HG03095 (cell line): ENCODE data around the gene TRIM25.
A peak's percentile ranks its signal among the peaks of the same experiment; 100 is the strongest.

Experiments
- ATAC-seq: cut with Tn5 transposase; IDR thresholded peaks from one replicate; pipeline ENCODE4 v1.9.1; 2021; ENCODE audit warnings: moderate library complexity; ENCODE audit not compliant: unreplicated experiment

The TRIM25 gene

DNA sequence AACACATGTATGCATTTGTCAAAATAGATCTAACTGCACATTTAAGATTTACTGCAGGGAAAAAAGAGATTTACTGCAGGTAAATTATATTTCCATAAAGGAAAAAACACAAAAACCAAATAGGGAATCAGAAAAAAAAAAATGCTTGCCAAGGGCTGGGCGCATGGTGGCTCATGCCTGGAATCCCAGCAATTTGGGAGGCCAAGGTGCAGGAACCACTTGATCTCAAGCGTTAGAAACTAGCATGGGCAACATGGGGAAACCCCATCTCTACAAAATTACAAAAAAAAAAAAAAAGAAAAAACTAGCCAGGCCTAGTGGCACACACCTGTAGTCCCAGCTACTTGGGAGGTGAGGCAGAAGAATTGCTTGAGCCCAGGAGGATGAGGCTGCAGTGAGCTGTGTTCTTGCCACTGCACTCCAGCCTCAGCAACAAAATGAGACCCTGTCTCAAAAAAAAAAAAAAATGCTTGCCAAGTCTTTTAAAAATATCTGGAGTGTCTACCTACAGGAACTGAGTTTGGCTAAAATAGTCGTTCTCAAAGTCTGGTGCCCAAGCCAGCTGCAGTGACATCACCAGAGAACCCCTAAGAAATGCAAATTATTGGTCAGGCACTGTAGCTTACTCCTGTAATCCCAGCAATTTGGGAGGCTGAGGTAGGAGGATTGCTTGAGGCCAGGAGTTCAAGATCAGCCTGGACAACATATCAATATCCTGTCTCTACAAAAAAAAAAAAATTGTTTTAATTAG is 17.5 kb downstream of the TRIM25 start:
- ATAC-seq = no peak

DNA sequence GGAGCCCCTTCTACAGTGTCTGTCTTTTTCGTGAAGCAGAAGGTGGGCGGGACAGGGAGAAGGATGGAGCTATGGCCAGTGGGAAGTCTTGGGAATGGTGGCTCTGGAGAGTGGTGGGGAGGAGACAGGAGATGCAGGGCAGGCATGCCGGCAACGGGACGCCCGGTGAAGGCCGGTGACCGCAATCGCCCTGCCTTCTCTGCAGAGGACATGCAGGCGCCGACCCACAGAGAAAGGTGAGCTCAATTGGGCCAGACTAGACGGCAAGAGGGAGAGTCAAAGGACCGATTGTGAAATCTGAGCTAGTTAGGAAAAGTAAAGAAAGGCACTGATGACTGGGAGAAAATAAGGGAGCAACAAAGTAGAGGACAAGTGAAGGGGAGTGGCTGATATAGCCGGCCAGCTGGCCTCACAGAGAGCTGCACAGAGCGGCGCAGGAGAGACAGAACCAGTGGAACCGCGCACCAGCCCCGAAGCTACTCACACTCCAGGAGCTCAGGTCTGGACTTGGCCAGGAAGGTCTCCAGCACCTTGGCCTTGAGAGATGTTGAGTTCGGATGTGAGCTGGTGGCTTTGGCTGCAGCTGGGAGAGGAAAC is 18.9 kb downstream of the TRIM25 start:
- ATAC-seq = no peak

DNA sequence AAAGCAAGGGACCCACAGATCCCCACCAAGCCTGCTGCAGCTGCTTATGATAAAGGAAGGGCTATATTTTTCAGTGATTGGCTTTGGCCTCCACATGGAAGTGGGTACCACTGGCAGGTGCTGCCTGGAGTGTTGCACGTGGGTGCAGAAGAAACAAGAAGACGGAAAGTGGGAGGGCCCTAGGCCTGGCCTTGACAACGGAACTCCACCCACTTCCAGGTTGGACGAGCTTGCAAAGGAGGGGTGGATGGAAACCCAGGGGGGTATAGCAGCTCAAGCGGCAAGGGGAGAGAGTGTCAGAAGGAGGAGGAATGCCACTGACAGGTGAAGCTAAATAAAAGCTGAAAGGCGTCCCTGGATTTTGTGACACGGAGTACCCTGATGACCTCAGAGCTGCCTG is 20.3 kb downstream of the TRIM25 start:
- ATAC-seq = no peak

DNA sequence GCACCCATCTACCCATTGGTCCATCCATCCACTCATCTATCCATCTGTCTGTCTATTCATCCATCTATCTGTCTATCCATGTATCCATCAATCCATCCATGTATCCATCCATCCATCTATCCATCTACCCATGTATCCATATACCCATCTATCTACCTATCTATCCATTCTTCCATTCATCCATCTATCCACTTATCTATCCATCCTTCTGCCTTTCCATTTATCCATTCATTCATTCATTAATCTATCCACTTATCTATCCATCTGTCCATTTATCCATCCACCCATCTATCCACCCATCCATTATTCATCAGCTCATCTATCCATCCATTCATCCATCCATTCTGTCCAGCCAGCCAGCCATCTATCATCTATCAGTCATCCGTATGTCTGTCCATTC is 21.5 kb downstream of the TRIM25 start:
- ATAC-seq = no peak

DNA sequence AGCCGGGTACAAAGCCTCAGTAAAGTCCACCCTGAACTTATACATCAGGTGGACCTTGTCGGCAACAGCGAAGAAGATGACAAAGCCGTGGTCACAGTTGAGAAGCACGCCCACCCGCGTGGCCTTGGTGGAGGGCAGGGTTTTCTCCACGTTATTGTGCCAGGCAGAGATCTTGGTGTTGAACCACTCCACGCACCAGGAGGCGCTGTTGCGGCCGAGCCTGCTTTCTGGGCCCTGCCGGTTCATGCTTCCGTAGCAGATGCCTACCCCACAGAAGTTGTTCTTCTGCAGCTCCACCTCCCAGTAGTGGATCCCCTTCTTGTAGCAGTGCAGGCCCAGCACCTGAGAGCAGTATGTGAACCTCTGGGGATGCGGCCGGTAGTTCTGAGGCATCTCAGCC is 22.1 kb downstream of the TRIM25 start:
- no peak for ATAC-seq

DNA sequence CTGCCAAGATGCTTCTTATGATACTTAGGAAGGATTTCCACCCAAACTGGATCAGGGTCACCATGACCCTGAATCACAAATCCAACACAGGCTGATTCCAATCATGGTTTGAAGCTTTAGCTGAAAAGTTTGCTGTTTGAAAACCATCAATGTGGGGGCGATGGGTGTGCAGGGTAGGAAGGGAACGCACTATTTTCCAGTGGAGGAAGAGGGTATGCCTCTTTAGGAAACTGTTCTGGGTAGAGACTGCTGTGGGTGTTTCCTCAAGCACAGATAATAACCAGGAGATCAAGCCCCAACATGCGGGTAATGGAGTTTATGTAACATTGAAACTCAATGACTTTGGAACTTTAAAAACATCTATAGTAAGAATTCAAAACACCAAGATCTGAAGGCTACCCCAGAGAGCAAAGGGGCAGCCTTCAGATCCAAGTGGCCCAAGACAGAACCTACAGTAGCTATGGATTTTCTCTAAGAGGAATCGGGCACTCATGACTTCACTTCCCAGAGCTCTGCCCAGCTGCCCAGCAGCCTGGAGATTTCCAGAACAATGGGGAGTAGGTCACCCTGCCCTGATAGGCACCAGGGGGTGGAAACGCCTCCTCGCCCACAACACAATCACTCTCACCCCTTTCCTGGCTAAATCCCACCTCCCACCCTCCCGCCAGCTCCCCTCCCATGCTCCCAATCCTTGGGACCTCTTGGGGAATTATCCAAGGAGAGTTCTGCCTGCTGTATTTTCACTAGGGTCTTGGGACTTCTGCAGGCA is 22.8 kb downstream of the TRIM25 start:
- no peak for ATAC-seq

DNA sequence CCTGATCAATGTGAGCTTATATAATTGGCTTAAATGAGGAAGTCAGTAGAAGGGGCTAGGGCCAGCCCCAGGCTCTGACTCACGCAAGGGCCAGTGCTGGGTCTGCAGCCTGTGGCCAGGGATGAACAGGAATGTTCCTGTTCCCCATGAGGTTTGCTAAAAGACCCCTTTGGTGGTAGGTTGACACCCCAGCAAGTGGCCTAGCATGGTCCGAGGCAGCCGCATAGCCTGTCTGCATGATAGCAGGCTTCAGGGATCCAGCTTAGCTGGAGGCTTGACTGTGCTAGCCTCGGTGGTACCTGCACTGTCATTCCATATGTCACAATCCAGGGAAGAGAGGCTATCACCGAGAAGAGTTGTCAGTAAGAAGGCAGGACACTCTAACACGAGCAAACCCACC is 23.5 kb downstream of the TRIM25 start:
- ATAC-seq = no peak

DNA sequence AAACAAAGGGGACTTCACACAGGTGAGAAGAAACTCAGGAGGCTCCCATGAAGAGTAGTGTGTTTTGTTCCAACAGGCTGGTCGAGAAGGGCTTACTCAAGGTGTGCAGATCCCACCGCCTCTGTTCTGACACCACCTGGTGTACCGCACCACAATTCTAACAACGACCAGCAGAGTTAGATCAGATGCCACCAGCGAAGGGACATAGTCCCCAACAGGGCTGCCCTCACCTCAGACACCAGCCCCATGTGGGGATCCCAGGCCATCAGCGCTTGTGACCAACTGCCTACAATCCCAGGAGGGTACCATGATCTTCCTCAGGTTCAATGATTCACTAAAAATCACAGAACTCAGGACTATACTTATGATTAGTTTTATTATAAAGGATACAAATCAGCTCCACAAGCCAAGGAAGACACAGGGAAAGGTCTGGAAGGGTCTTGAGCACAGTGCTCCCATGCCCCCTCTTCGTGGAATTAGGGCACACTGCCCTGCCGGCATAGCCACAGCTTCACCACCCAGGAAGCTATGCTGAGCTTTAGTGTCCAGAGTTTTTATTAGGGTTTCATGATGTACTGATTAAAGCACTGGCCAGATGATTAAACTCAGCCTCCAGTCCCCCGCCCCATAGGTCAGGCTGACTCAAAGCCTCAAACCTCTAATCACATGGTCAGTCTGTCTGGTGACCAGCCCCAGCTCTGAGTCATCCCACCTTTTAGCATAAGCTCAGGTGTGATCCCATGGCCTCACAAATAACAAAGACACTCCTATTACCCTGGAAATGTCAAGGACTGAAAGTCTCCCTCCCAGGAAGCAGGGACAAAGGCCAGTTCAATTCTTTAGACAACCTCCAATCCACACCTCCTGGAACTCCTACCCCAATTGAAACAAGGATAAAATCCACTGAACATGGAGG is 26.0 kb downstream of the TRIM25 start:
- ATAC-seq = no peak

DNA sequence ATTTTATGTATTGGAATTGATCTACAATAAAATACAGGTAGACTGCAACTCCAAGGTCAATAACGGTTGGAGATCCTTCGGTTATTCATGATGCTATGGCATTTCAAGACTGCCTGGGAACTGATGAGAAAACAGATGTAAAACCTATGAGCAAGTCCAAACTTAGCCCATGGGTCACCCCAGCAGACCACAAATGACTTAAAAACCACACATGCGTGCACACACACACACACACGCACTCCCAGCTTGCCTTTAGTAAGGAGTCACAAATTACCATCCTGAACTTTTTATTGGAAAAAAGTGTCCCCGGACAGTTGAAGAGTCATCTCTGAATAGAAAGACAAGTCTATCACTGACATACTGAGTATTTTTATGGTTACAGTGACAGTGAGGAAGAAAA is 26.7 kb downstream of the TRIM25 start:
- ATAC-seq = no peak

DNA sequence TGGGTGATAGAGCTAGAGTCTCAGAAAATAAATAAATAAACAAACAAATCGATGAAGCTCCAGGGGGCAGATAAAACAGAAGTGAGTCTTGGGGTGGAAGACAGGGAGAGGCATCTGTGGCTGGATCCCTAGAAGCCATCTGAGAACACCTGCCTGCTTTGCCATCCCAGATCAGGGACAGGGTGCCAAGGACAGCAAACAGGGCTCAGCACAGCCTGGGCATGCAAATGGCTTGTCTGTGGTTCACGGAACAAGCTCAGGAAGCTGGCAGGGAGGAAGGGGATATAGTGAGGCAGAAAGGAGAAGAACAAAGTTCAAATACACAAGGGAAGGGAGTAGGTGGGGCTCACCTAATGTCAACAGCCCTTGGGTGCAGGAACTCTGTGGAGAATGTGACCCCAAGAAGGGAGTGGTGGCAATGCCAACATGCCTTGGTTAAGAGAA is 27.5 kb downstream of the TRIM25 start:
- ATAC-seq = no peak

DNA sequence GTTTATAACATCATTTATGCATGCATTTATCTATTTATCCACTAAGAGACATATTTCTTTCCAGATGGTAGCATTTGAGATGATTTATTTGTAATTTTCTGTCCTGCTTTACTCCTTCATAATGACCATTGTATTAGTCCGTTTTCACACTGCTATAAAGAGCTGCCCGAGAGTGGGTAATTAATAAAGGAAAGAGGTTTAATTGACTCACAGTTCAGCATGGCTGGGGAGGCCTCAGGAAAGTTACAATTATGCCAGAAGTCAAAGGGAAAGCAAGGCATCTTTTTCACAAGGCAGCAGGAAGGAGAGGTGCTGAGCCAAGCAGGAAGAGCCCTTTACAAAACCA is 28.6 kb downstream of the TRIM25 start:
- ATAC-seq = no peak

DNA sequence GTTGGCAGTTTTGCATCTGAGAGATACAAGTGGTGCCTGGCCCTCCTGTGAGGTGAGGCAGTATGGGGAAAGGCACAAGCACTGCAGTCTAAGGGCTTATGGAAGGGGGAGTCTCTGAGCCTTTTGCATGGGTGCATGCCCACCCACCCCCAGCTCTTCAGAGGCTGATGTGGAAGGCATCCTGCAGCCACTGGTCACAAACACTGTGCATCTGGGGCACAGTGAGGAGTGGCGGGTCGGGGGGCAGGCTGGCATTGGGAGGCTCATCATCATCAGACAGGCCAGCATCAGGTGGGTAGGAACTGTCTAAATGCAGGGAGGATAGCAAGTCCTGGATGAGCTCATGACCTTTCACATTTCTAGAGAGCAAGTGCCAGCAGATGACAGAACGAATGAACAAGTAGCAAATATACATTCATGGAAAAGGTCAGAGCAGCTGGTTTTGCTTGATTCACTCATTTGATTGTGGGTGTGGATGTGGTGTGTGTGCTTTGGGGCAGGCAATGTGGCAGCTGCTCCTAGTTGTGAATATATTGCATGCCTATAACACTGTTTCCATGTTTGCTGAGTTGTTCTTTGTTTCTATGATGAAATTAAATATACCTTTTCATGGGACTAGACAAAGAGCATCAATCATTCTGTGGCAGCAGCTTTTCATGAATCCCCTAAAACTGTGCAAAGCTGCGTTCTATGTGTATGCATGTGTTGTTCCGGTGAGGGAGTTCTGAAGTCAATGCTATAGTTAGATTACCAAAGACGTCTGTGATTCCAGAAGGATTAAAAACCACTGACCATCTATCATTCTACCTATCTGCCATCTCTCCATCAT is 29.2 kb downstream of the TRIM25 start:
- ATAC-seq = no peak

DNA sequence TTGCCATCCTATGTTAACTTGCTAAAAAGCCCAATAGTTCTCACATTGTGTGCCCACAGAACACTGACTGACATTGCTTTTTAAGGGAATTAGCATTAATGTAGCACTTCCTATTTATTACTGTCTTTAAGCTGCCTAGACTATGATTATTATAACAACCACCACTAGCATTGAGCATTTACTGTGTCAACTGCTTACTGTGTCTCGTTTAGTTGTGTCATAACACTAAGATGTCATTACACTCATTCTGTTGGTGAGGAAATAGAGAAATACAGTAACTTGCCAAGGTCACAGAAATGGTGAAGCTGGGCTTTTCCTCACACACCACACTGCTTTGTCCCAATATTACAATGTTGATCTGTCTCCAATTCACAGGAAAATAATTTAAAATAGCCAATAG is 30.2 kb downstream of the TRIM25 start:
- no peak for ATAC-seq

DNA sequence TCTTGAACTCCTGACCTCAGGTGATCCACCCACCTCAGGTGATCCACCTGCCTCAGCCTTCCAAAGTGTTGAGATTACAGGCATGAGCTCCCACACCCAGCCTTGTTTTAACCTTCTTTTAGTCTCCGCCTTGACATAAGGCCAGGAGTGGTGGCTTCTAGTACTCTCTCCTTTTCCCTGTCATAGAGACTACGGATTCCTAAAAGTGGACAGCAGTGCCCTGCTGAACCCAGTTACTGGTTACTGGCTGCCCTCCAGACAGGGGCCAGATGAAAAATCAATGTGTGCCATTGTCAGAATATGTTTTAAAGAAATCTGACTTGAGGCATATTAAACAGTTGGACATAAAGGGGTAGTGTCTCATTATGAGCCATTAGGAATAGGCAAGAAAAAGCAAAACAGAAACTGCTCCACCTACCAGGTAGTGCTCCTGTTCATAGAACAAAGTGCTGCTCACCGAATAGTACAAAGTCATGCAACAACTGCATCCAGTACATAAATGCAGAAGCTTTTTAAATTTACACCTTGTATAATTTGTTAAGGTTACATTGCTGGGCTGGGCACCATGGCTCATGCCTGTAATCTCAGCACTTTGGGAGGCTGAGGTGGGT is 32.1 kb downstream of the TRIM25 start:
- no peak for ATAC-seq

DNA sequence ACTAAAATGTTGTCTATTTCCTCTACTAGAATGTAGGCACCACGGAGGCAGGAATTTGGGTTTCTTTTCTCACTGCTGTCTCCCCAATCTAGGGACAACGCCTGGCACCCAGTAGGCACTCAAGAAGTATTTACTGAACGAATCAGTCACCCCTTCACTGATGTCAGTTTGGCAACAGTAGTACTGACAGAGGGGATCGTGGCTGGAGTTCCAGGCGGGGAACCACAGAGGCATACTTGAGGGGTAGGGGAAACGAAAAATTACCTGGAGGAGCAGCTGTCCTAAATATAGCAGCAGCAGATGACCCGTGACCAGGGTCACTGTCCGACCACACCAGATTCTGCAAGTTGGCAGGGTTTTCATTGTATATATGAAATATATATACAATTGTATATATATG is 33.3 kb downstream of the TRIM25 start:
- no peak for ATAC-seq

DNA sequence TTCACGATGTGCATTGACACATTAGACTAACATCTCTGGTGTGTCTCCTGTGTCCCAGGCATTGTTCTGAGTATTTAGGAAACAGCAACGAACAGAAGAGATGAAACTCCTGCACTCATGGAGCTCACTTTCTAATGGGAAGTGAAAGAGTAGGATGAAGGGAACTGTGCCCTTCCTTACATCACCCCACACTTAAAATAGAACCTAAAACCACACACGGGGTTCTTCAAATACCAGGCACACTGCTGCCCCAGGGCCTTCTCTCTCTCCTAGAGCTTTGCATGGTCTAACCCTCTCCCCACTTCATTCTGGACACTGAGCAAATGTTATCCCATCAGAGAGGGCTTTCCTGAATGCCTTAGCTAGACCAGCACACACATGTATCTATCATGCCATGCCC is 33.7 kb downstream of the TRIM25 start:
- ATAC-seq = no peak

DNA sequence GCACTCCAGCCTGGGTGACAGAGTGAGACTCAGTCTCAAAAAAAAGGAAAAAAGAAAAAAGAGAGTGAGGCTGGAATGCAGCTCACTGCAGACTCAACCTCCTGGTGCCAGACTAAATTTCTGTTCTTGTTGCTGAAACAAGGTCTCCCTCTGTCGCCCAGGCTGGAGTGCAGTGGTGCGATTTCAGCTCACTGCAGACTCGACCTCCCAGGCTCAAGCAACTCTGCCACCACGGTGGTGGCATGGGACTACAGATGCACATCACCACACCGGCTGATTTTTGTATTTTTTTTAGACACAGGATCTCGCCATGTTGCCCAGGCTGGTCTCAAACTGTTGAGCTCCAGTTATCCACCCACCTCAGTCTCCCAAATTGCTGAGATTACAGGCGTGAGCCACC is 34.6 kb downstream of the TRIM25 start:
- no peak for ATAC-seq

DNA sequence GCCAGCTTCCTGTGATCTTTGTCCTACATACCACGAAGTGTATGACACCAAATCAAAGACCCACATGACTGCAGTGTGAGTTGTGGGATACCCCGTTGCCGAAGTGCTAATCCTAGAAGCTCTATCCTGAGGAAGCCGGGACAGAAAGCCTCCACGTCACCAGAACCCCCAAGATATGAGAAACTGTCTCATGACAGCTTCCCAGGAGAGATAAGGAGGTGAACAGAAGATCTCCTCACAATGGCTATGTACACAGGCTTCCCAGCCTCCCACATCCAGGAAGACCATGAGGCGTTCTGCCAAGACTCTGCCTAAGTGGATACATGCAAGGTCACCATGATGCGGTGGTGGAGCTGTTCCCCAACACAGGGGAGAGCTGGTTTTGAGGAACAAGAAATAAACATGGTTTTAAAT is 37.1 kb downstream of the TRIM25 start:
- no peak for ATAC-seq

DNA sequence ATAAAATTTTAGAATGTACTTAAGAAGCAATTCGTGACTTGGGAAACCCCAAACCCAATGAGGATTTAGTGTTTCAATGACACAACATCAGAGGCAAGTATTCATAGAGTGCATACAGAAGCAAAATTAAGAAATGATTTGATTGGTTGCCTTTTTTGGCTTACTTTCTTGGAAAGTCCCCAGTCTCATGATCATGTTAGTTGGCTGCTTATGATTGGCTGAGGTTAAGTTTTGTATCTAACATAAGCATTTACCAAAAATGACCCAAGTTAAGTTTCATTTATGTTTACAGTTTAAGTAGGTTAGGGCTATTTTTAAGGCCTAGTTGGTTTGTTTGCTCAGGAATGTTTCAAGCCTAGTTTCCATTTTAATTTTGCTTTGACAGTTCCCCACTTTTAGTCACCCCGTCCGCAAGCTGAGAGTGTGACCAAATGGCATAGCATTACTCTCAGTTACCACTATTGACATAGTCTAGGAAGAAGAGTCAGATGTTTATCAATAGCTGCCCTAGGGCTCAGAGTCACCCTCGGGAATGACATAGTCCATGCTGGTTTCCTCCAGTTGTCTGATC is 43.7 kb downstream of the TRIM25 start:
- ATAC-seq = peak; percentile 72

DNA sequence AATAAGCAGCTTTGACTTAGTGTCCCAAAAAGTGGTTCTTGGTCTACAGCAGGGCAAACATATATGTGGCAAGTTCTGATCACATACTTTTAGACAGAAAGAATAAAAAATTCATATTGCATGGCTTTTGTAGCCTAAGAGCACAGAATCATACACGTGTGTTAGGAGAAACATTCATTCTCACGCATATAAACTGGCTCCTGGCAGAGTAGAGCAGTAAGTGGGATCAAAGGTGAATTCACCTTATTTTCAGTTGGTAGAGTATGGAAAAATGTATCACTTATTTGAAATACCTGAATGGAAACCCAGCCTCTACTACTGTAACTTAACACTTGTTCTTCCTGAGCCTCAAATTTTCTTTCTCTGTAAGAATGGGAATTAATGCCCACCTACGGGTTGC is 45.1 kb downstream of the TRIM25 start:
- no peak for ATAC-seq
